ENCODE results near the gene SS18L1.

GRCh38 chr20:62142252-62143080, 1.1 kb upstream of the SS18L1 start:
- TF ChIP-seq, protein P1, sequence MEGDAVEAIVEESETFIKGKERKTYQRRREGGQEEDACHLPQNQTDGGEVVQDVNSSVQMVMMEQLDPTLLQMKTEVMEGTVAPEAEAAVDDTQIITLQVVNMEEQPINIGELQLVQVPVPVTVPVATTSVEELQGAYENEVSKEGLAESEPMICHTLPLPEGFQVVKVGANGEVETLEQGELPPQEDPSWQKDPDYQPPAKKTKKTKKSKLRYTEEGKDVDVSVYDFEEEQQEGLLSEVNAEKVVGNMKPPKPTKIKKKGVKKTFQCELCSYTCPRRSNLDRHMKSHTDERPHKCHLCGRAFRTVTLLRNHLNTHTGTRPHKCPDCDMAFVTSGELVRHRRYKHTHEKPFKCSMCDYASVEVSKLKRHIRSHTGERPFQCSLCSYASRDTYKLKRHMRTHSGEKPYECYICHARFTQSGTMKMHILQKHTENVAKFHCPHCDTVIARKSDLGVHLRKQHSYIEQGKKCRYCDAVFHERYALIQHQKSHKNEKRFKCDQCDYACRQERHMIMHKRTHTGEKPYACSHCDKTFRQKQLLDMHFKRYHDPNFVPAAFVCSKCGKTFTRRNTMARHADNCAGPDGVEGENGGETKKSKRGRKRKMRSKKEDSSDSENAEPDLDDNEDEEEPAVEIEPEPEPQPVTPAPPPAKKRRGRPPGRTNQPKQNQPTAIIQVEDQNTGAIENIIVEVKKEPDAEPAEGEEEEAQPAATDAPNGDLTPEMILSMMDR (conservative IDR thresholded peaks at IDR 0.05; ENCODE audit: low read depth in 2 of 2): no peak
- TF ChIP-seq EZH2 (IDR thresholded peaks at IDR 0.05; ENCODE audit: low read depth, unreplicated experiment) (no peak), EZH2phosphoT487 (IDR thresholded peaks at IDR 0.05; ENCODE audit: unreplicated experiment) (no peak), POLR2AphosphoS5 (IDR thresholded peaks at IDR 0.05; ENCODE audit: low read depth) (no peak), STAT1 (IDR thresholded peaks at IDR 0.05; ENCODE audit: unreplicated experiment) (no peak), NANOG (IDR thresholded peaks at IDR 0.05; ENCODE audit: borderline replicate concordance) (no peak), CREB1 (CRISPR knock-in tag; IDR thresholded peaks at IDR 0.05; ENCODE audit: low read depth) (no peak), REST (IDR thresholded peaks at IDR 0.05; ENCODE audit: unreplicated experiment) (no peak), JUNB (IDR thresholded peaks at IDR 0.05; ENCODE audit: unreplicated experiment) (no peak)
- TF ChIP-seq, protein P2, sequence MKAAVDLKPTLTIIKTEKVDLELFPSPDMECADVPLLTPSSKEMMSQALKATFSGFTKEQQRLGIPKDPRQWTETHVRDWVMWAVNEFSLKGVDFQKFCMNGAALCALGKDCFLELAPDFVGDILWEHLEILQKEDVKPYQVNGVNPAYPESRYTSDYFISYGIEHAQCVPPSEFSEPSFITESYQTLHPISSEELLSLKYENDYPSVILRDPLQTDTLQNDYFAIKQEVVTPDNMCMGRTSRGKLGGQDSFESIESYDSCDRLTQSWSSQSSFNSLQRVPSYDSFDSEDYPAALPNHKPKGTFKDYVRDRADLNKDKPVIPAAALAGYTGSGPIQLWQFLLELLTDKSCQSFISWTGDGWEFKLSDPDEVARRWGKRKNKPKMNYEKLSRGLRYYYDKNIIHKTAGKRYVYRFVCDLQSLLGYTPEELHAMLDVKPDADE (IDR thresholded peaks at IDR 0.05): no peak
